HEK293T (cell line): ENCODE data around the gene CHSY3.

Source experiments
- CTCF ChIA-PET: fragments of 350-600 bp; formaldehyde crosslinking; extraction: SDS; loops from one replicate; lab custom pipeline; 2021; ENCODE audit warnings: antibody characterized with exemption, inconsistent platforms; lab: Yijun Ruan, JAX
- POLR2A ChIA-PET: fragments of 350-600 bp; formaldehyde crosslinking; extraction: SDS; loops from one replicate; lab custom pipeline; 2020; ENCODE audit warnings: antibody characterized with exemption, inconsistent platforms; lab: Yijun Ruan, JAX
- DNase-seq: peaks from one replicate; pipeline ENCODE4 v3.0.0; 2012; ENCODE audit warnings: mixed read lengths; ENCODE audit errors: extremely low spot score
- ARNT ChIP-seq: fragments of 450-650 bp; IDR thresholded peaks from 2 replicates; pipeline ENCODE4 v1.6.1; 2017; ENCODE audit warnings: mild to moderate bottlenecking
- BHLHE40 ChIP-seq: fragments of 450-650 bp; IDR thresholded peaks from 2 replicates; pipeline ENCODE4 v1.6.1; 2016; ENCODE audit warnings: mild to moderate bottlenecking, moderate library complexity, borderline replicate concordance
- CTBP1 ChIP-seq: fragments of 450-650 bp; IDR thresholded peaks from 2 replicates; pipeline ENCODE4 v1.6.1; 2016; ENCODE audit warnings: borderline replicate concordance
- ELF4 ChIP-seq: fragments of 450-650 bp; IDR thresholded peaks from 2 replicates; pipeline ENCODE4 v1.6.1; 2017; ENCODE audit warnings: antibody characterized with exemption
- FOXA1 ChIP-seq: fragments of 450-650 bp; IDR thresholded peaks from 2 replicates; pipeline ENCODE4 v1.6.1; 2016; ENCODE audit warnings: mild to moderate bottlenecking
- FOXK2 ChIP-seq: fragments of 450-650 bp; IDR thresholded peaks from 2 replicates; pipeline ENCODE4 v1.6.1; 2016; ENCODE audit warnings: mild to moderate bottlenecking
- FOXM1 ChIP-seq: fragments of 450-650 bp; IDR thresholded peaks from 2 replicates; pipeline ENCODE4 v1.6.1; 2017; ENCODE audit warnings: mild to moderate bottlenecking, borderline replicate concordance
- HDGF ChIP-seq: fragments of 450-650 bp; IDR thresholded peaks from 2 replicates; pipeline ENCODE4 v1.6.1; 2017; ENCODE audit warnings: antibody characterized with exemption, borderline replicate concordance
- L3MBTL2 ChIP-seq: fragments of 450-650 bp; conservative IDR thresholded peaks from 2 replicates; pipeline ENCODE4 v1.6.1; 2016; ENCODE audit warnings: mild to moderate bottlenecking
- LEF1 ChIP-seq: fragments of 450-650 bp; IDR thresholded peaks from 2 replicates; pipeline ENCODE4 v1.6.1; 2017; ENCODE audit warnings: mild to moderate bottlenecking, borderline replicate concordance
- NFRKB ChIP-seq: fragments of 450-650 bp; IDR thresholded peaks from 2 replicates; pipeline ENCODE4 v1.6.1; 2016; ENCODE audit warnings: mild to moderate bottlenecking, moderate library complexity
- SP1 ChIP-seq: fragments of 450-650 bp; IDR thresholded peaks from 2 replicates; pipeline ENCODE4 v1.6.1; 2017
- SUZ12 ChIP-seq: fragments of 450-650 bp; IDR thresholded peaks from 2 replicates; pipeline ENCODE4 v1.6.1; 2016; ENCODE audit warnings: mild to moderate bottlenecking
- TARDBP ChIP-seq: fragments of 450-650 bp; IDR thresholded peaks from 2 replicates; pipeline ENCODE4 v1.6.1; 2016
- ZNF384 ChIP-seq: fragments of 450-650 bp; IDR thresholded peaks from 2 replicates; pipeline ENCODE4 v1.6.1; 2016
- TF ChIP-seq, protein P1 (sequence below): fragments of 450-650 bp; IDR thresholded peaks from 2 replicates; pipeline ENCODE4 v1.6.1; 2016

Gene CHSY3

DNA sequence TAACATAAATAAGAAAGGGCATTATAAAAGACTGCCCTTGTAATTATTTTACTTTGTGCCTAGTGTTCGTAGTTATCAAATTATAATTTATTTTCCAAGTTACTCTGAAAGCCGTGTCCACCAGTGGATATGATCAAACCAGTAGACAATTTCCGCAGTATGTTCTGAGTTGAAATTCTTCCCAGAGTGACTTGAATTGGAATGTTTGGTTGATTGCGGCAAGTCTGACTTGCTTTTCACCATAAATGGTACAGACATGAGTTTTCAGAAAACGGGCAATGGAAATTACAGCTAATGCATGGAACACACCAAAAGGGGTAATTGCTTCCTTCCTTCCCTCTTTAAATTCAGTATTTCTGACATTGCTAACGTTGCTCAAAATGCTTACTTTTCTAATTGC is 56.6 kb downstream of the CHSY3 start:
- ChIA-PET CTCF (no interaction called here), POLR2A (no interaction called here)
- TF ChIP-seq TARDBP, result no peak
- no peak for TF ChIP-seq L3MBTL2
- no peak for TF ChIP-seq ELF4
- TF ChIP-seq SUZ12, result no peak
- no peak for DNase-seq

DNA sequence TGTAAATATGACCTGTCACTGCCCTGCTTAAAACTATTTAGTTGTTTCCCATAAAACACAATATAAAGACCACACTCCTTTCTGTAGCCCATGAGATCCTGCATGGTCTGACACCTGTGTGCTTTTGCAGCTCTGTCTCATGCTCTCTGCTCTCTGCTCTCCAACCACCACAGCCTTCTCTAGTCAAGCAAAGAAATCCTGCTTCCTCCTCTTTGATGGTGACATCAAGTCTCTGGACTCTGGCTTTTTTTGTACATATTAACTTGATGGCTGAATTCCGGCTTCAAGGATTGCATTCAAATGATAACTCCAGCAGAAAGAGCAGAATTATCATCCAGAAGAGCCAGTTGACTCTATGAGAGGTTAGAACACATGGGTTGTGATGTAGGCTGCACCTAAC is 58.2 kb downstream of the CHSY3 start:
- CTCF ChIA-PET, result no interaction called here
- POLR2A ChIA-PET, result no interaction called here
- DNase-seq, result no peak
- no peak for TF ChIP-seq CTBP1

DNA sequence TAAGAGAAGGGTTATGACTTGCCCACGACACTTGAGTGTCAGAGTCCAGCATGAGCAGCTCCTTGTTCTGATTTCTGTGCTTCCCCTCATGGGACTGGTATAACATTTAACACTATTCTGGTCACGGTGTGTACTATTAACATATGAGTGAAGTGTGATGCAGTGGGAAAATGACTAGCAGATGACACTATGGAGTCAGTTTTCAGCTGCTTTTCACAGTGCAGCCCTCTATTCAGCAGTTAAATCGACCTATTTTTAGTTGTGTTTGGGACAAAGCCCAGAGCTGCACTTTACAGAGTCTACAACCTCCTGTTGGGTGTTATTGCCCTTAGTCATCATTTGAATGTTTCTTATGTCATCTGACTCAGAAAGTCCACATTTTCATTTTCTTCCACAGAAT is 59.1 kb downstream of the CHSY3 start:
- ChIA-PET POLR2A (no interaction called here), CTCF (no interaction called here)
- DNase-seq, result no peak
- TF ChIP-seq NFRKB (no peak), FOXA1 (no peak), ZNF384 (no peak), LEF1 (no peak), ELF4 (no peak), L3MBTL2 (no peak), SP1 (no peak)

DNA sequence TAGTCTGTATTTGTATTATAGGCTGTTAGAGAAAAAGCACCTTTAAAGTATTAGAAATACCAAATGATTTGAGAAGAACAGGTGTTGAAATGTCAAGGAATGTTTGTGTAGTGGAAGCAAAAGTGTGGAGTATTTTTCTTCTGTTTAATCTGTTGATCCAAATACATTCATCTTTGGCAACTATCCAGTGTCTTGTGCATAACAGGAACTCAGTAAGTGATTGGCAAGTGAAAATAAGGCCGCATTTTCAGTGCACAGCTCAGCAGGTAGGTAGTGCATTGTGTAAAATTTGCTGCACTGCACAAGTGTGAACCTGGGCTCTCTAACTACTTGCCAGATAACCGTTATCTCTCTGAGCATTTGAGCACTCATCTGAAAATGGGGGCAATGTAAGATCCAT is 61.8 kb downstream of the CHSY3 start:
- DNase-seq, result no peak
- ChIA-PET CTCF (no interaction called here), POLR2A (no interaction called here)
- no peak for TF ChIP-seq BHLHE40
- TF ChIP-seq ZNF384, result no peak
- no peak for TF ChIP-seq HDGF
- TF ChIP-seq SUZ12, result no peak

DNA sequence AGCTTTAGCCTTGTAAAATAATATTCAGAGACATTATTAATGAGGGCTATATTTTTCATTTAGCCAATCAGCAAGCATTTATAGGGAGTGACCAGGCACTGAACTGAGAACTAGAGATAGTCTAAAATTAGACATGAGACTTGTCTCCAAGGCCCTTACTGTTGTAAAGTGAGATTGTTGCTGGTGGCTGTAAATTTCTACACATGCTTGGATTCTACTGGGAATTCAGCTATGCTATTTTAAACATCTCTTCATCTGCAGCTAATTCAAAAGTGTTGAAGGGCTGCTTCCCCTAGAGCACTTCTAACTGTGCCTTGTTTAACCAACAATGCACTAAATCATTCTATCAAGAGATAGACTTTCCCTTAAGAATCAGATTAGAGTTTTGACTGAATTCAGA is 67.4 kb downstream of the CHSY3 start:
- TF ChIP-seq FOXA1, result no peak
- no peak for TF ChIP-seq L3MBTL2
- no peak for TF ChIP-seq ZNF384
- TF ChIP-seq FOXK2, result no peak
- TF ChIP-seq ARNT, result no peak
- TF ChIP-seq, protein P1, sequence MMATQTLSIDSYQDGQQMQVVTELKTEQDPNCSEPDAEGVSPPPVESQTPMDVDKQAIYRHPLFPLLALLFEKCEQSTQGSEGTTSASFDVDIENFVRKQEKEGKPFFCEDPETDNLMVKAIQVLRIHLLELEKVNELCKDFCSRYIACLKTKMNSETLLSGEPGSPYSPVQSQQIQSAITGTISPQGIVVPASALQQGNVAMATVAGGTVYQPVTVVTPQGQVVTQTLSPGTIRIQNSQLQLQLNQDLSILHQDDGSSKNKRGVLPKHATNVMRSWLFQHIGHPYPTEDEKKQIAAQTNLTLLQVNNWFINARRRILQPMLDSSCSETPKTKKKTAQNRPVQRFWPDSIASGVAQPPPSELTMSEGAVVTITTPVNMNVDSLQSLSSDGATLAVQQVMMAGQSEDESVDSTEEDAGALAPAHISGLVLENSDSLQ, result no peak
- TF ChIP-seq HDGF, result no peak
- TF ChIP-seq FOXM1, result no peak
- no peak for DNase-seq
- CTCF ChIA-PET, result no interaction called here
- POLR2A ChIA-PET, result no interaction called here

DNA sequence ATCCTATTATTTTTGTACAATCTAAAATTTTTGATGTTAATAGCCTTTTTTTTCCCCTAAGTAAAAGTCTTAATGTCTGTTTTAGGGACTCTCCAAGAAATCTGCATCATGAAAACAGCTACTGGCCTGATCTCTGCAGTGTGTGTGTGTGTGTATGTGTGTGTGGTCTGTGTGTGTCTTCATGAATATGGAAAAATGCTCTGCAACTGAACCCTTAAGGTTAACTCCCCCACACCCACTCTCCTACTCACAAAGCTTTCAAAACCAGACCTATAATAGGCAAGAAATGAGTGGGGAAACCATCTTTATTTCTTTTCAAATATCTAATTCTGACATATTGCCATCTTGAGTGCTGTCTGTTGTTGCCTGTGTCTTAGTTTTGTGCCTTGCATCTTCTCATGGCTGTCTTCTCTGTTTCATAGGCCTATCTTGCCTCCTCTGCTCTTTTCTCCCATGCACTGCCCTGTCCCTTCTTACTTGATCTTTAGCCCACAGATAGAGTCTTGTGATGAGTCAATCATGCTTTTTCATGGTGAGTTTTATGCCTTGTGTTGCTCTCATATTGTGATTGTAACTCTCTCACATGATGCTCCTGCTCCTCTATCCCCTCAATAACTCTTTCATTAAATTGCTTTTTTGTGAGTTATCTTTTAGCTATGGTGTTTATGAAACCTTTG is 68.3 kb downstream of the CHSY3 start:
- ChIA-PET CTCF (no interaction called here), POLR2A (no interaction called here)
- TF ChIP-seq FOXA1 (no peak), SUZ12 (no peak)
- DNase-seq, result no peak

DNA sequence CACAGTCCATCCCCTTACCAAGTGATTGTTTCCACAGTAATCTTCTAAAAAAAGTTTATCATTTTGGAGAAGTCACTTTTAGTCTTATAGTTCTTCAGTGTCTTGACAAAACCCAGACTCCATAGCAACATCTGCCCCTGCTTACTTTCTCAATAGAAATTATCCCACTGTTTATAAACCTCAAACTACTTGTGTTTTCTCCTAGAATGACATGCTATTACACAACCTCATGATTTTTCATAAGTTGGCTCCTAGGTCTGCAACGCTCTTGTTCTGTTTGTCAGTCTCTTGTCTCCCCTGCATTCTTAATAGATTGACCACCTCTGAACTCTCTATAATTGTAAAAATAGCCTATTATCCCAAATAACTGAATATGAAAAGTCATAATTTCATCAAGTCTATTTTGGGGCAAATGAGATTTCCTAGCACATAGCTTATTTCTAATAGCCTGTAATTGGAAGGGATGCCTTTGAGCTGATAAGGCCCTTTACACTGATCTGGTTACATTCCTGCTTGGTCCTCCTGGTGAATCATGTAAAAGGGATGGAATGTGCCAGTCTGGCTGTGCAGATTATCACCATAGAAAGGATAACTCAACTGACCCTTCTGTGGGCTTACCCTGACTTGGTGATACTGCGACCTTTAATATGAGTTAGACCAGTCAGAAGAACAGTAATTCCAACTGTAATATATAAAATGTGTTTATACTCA is 69.6 kb downstream of the CHSY3 start:
- CTCF ChIA-PET, result no interaction called here
- no peak for DNase-seq
- POLR2A ChIA-PET, result no interaction called here

More for the DNA sequence above, 69.6 kb downstream of the CHSY3 start:
- TF ChIP-seq ARNT (no peak), NFRKB (no peak), BHLHE40 (no peak), TARDBP (no peak), CTBP1 (no peak), SUZ12 (no peak), SP1 (no peak), FOXM1 (no peak), FOXK2 (no peak), L3MBTL2 (no peak), FOXA1 (no peak), HDGF (no peak), ELF4 (no peak), ZNF384 (no peak)
- TF ChIP-seq, protein P1, result no peak
